K562 (cell line): ENCODE measurements around the gene METTL23. TPM values are rescaled to one million over a fixed set of nuclear protein-coding genes. Genes with fewer than 3 reads are reported as not detected.

Source experiments
- ATAC-seq: fragments of 200-7000 bp; cut with Tn5 transposase; 3 replicates; pipeline ENCODE4 v1.9.1; 2020; ENCODE audit warnings: moderate library complexity
- BruUV-seq: library from RNA; stranded (reverse); fragments of 400-500 nt; replicated peaks from 2 replicates; lab custom pipeline; 2021; lab: Mats Ljungman, UMichigan
- CTCF ChIA-PET: fragments of 300-600 bp; formaldehyde crosslinking; extraction: SDS; loops from one replicate; lab custom pipeline; 2021; ENCODE audit warnings: low intra/inter-chr PET ratio; lab: Yijun Ruan, JAX
- POLR2A ChIA-PET: fragments of 300-600, 350-650 bp; sonication (Branson Sonifier 250); formaldehyde crosslinking; extraction: SDS; loops from one replicate; lab custom pipeline; 2021; ENCODE audit warnings: antibody characterized with exemption, inconsistent platforms; lab: Yijun Ruan, JAX
- DNase-seq, 4 experiments: peaks; one replicate each; pipeline versions ENCODE4 v3.0.0 to v3.0.0-alpha.2; 2011 to 2018; ENCODE audit warnings: low spot score in 3 of 4, mixed read lengths in 3 of 4; ENCODE audit errors: extremely low read depth in 1 of 4
- FAIRE-seq: peaks from 2 replicates; lab custom pipeline; 2011; peaks lifted over from hg19 to GRCh38; lab: Jason Lieb, UNC
- H2AFZ ChIP-seq: 2 replicates; pipeline ENCODE4 v1.6.0; 2011; ENCODE audit warnings: low read depth, low read length, control low read depth, inconsistent platforms
- H3K27ac ChIP-seq: fragments of 200-600 bp; 3 replicates; pipeline ENCODE4 v1.8.0; 2011; ENCODE audit warnings: low read depth, mild to moderate bottlenecking, control low read depth, inconsistent platforms, low read length, moderate library complexity, mixed read lengths; ENCODE audit errors: extremely low read depth
- H3K27me3 ChIP-seq, 2 experiments: fragments of 300-600 bp in 1 of 2; 2 replicates in 1 of 2; 3 replicates in 1 of 2; pipeline versions ENCODE4 v1.6.0 to v1.8.0; 2011; ENCODE audit warnings: inconsistent platforms in 2 of 2, low read length in 2 of 2, mild to moderate bottlenecking in 1 of 2, mixed read lengths in 1 of 2, moderate library complexity in 1 of 2; ENCODE audit not compliant: control insufficient read depth in 2 of 2, insufficient read depth in 2 of 2
- H3K36me3 ChIP-seq: fragments of 300-600 bp; 3 replicates; pipeline ENCODE4 v1.8.0; 2011; ENCODE audit warnings: mild to moderate bottlenecking, low read length, inconsistent platforms; ENCODE audit not compliant: control insufficient read depth, insufficient read depth
- H3K4me1 ChIP-seq, 2 experiments: fragments of 200-600 bp in 1 of 2; replicated peaks in 1 of 2; 2 replicates in 1 of 2; 3 replicates in 1 of 2; pipeline versions ENCODE4 v1.5.1 to v1.8.0; 2011; ENCODE audit warnings: inconsistent platforms in 2 of 2, low read length in 2 of 2, mild to moderate bottlenecking in 1 of 2, mixed read lengths in 1 of 2, moderate library complexity in 1 of 2; ENCODE audit not compliant: control insufficient read depth in 2 of 2, insufficient read depth in 2 of 2
- H3K4me2 ChIP-seq: 2 replicates; pipeline ENCODE4 v1.6.1; 2011; ENCODE audit warnings: low read length, control low read depth, inconsistent platforms, mixed read lengths; ENCODE audit not compliant: insufficient read depth
- H3K4me3 ChIP-seq: fragments of 200-600 bp; sonication (generic), shearing (Covaris generic); 2 replicates; pipeline ENCODE4 v1.5.1; 2016; ENCODE audit warnings: control low read depth, inconsistent platforms
- H3K79me2 ChIP-seq: fragments of 200-600 bp; 3 replicates; pipeline ENCODE4 v1.8.0; 2011; ENCODE audit warnings: low read length, inconsistent platforms; ENCODE audit not compliant: control insufficient read depth, insufficient read depth
- H3K9ac ChIP-seq, 2 experiments: 2 replicates each; pipeline versions ENCODE4 v1.6.0 to v1.6.1; 2011; ENCODE audit warnings: low read depth in 2 of 2, low read length in 2 of 2, control low read depth in 1 of 2, inconsistent platforms in 1 of 2, mild to moderate bottlenecking in 1 of 2, mixed read lengths in 1 of 2; ENCODE audit not compliant: insufficient read depth in 1 of 2
- H3K9me1 ChIP-seq: one replicate; pipeline ENCODE4 v1.6.0; 2011; ENCODE audit warnings: inconsistent platforms, mild to moderate bottlenecking, low read length, moderate library complexity; ENCODE audit not compliant: control insufficient read depth, insufficient read depth
- H3K9me3 ChIP-seq: replicated peaks from 2 replicates; pipeline ENCODE4 v1.5.1; 2011; ENCODE audit warnings: low read depth, low read length, inconsistent platforms; ENCODE audit not compliant: control insufficient read depth, insufficient read depth
- H4K20me1 ChIP-seq: replicated peaks from 2 replicates; pipeline ENCODE4 v1.6.1; 2011; ENCODE audit warnings: low read length, inconsistent platforms, mixed read lengths; ENCODE audit not compliant: control insufficient read depth, insufficient read depth
- SAFB ChIP-seq: fragments of 200-400 bp; formaldehyde crosslinking; IDR thresholded peaks from 2 replicates; pipeline ENCODE4 v1.6.1; 2017; ENCODE audit warnings: low read depth, low read length, borderline replicate concordance
- SMAD3 ChIP-seq: fragments of 450-650 bp; formaldehyde crosslinking; conservative IDR thresholded peaks from 2 replicates; pipeline ENCODE4 v1.4.0; 2020; ENCODE audit warnings: mild to moderate bottlenecking
- ZNF431 ChIP-seq: sonication (generic); formaldehyde crosslinking; IDR thresholded peaks from 2 replicates; pipeline ENCODE4 v1.8.0; 2022; ENCODE audit warnings: mild to moderate bottlenecking, missing genetic modification reagents
- WGBS: fragments of 100-300 bp; shearing (Covaris generic); methylation state at CpG from one replicate; pipeline ENCODE4 v1.1.6; 2016; ENCODE audit warnings: low coverage, mixed read lengths; ENCODE audit not compliant: insufficient coverage; ENCODE audit errors: missing lambda C conversion rate; 5-methylcytosine and 5-hydroxymethylcytosine counted together
- in situ Hi-C: fragments of 300-500 bp; cut with MboI; formaldehyde crosslinking; loops from 4 replicates; pipeline ENCODE4 v1.15.0; 2018; ENCODE audit warnings: inconsistent platforms, mixed read lengths
- intact Hi-C: fragments of 100-400 bp; cut with micrococcal nuclease; formaldehyde crosslinking; loops from 2 replicates; pipeline ENCODE4 v1.14.2; 2022
- polyA plus RNA-seq, 8 experiments: library from polyadenylated mRNA; depleted of rRNA in 4 of 8; stranded (reverse) in 5 of 8; unstranded in 3 of 8; fragments of >200 nt; fragmentation: Nextera tagmentation in 2 of 8; fragmentation: Illumina TruSeq in 1 of 8; extraction: Ambion mirVana in 2 of 8; extraction: Trizol in 1 of 8; gene quantifications; 2 replicates each; pipeline versions ENCODE4 v1.2.1 to v1.2.3, GENCODE V29; 2011 to 2014; ENCODE audit warnings: inconsistent platforms in 1 of 8, missing spikeins in 1 of 8
- total RNA-seq, 7 experiments: library from RNA; depleted of rRNA in 6 of 7; stranded (reverse); fragments of >200 nt in 6 of 7; fragmentation: Illumina TruSeq in 2 of 7; extraction: Trizol in 2 of 7; gene quantifications; 2 replicates each; pipeline versions ENCODE4 v1.2.1 to v1.2.3, GENCODE V29; 2011 to 2021; ENCODE audit warnings: low replicate concordance in 1 of 7
- TF ChIP-seq, protein P1 (sequence below): fragments of 450-650 bp; IDR thresholded peaks from 2 replicates; pipeline ENCODE4 v1.6.1; 2016; ENCODE audit warnings: missing biosample characterization, missing genetic modification characterization

METTL23 gene
- total and polyA plus RNA-seq, 9 of the 15 experiments (the other 6 are each of a cell fraction or from before 2014, with no cell fraction given), result 29.4 to 67.3 (median 41.6) TPM

DNA sequence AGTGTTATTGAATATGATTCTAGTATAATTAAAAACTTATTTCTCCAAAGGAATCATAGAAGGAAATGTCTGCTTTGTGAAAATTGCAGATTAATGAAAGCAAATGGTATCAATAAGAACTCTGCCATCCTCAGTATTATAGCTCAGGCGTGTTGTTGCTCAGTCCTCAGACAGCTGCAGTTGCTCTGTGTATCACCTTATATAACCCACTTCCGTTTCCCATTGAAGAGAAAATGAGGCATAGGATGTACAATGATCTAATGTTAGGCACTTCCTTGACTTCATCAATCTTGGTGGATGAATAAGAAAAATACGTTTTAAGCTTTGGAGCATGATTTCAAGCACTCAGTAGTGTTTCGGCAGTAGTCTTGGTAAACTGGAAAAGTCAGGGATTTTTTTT is 25.4 kb downstream of the METTL23 start:
- CTCF ChIA-PET, result no interaction called here
- H3K79me2 ChIP-seq, result no peaks in the 10 kb centered on the region
- in situ Hi-C loops (no loop called here), intact Hi-C loops (no loop called here)
- no peaks in the 10 kb centered on the region for H3K9me1 ChIP-seq
- BruUV-seq, result no TSS peak
- WGBS, result 92% methylated on average over 4 of the region's 4 CpGs
- FAIRE-seq (no peak), DNase-seq (no peak), ATAC-seq (no peak)
- no peaks in the 10 kb centered on the region; a peak in 2 of 5 replicates for H3K4me1 ChIP-seq
- H4K20me1 ChIP-seq, result no peaks in the 10 kb centered on the region
- POLR2A ChIA-PET, result no interaction called here
- no peak overlapping the region for H2AFZ ChIP-seq
- H3K27me3 ChIP-seq, result no peaks in the 10 kb centered on the region
- no peak overlapping the region for H3K9ac ChIP-seq
- no peak overlapping the region for H3K27ac ChIP-seq
- H3K9me3 ChIP-seq, result no peaks in the 10 kb centered on the region
- H3K36me3 ChIP-seq, result peaks cover 27% of the 10 kb centered on the region; the same call in 2 of the 3 replicates
- no peak overlapping the region for H3K4me3 ChIP-seq
- TF ChIP-seq ZNF431 (CRISPR knock-in tag) (no peak), SAFB (no peak), SMAD3 (CRISPR knock-in tag) (no peak)
- TF ChIP-seq, protein P1, sequence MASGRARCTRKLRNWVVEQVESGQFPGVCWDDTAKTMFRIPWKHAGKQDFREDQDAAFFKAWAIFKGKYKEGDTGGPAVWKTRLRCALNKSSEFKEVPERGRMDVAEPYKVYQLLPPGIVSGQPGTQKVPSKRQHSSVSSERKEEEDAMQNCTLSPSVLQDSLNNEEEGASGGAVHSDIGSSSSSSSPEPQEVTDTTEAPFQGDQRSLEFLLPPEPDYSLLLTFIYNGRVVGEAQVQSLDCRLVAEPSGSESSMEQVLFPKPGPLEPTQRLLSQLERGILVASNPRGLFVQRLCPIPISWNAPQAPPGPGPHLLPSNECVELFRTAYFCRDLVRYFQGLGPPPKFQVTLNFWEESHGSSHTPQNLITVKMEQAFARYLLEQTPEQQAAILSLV, result no peak
- H3K4me2 ChIP-seq, result no peak overlapping the region
